Colonic mucosa (tissue), 4 donors: ENCODE results near the gene GJD2. TPM values are rescaled to one million over a fixed set of nuclear protein-coding genes. Genes with fewer than 3 reads are reported as not detected.

Experiments
- DNase-seq: peaks from one replicate; pipeline ENCODE4 v3.0.0-alpha.2; 2020
- H3K27ac ChIP-seq: fragments of 200-600 bp; one replicate; pipeline ENCODE4 v1.8.0; 2021
- H3K27me3 ChIP-seq: fragments of 200-600 bp; one replicate; pipeline ENCODE4 v1.8.0; 2021
- H3K36me3 ChIP-seq: fragments of 200-600 bp; one replicate; pipeline ENCODE4 v1.8.0; 2021
- H3K4me1 ChIP-seq: fragments of 200-600 bp; one replicate; pipeline ENCODE4 v1.8.0; 2021; ENCODE audit warnings: mild to moderate bottlenecking
- H3K4me3 ChIP-seq: fragments of 200-600 bp; one replicate; pipeline ENCODE4 v1.8.0; 2021
- H3K9ac ChIP-seq, 2 donors: one replicate each; pipeline ENCODE4 v1.7.0; 2013; ENCODE audit warnings: control low read depth in 2 of 2, low read depth in 2 of 2, low read length in 2 of 2
- H3K9me3 ChIP-seq: fragments of 200-600 bp; one replicate; pipeline ENCODE4 v1.8.0; 2021
- intact Hi-C: fragments of 100-400 bp; cut with DNase I; formaldehyde crosslinking; loops from one replicate; pipeline ENCODE4 v1.14.1; 2022
- total RNA-seq, 2 donors: library from RNA; stranded (reverse); fragmentation: NEBNext Ultra II Directional in 1 of 2; extraction: Animal tissue kit (Norgen Biotek cat#: 25700) in 1 of 2; gene quantifications; one replicate each; pipeline ENCODE4 v1.2.1, GENCODE V29; 2021
- TF ChIP-seq, protein P1 (sequence below): fragments of 200-600 bp; IDR thresholded peaks from one replicate; pipeline ENCODE4 v1.8.0; 2022; ENCODE audit warnings: antibody characterized with exemption, mild to moderate bottlenecking
- donor health status: healthy.
- donor health status: DM: no; HTN: no; CAD: no.
- donor health status: DM: no; HTN: no; CAD: no.

GJD2 gene
- total RNA-seq, 2 donors from 2014 or later = not detected

GRCh38 chr15:34732430-34732829 is 22.4 kb downstream of the GJD2 start:
- Histone ChIP-seq H3K27me3 (no peaks in the 10 kb centered on the region), H3K4me1 (no peaks in the 10 kb centered on the region), H3K27ac (no peak overlapping the region), H3K4me3 (no peak overlapping the region), H3K9ac (no peak overlapping the region), H3K9me3 (no peaks in the 10 kb centered on the region), H3K36me3 (no peaks in the 10 kb centered on the region)
- intact Hi-C loops = no loop called here
- DNase-seq = no peak
- TF ChIP-seq, protein P1, sequence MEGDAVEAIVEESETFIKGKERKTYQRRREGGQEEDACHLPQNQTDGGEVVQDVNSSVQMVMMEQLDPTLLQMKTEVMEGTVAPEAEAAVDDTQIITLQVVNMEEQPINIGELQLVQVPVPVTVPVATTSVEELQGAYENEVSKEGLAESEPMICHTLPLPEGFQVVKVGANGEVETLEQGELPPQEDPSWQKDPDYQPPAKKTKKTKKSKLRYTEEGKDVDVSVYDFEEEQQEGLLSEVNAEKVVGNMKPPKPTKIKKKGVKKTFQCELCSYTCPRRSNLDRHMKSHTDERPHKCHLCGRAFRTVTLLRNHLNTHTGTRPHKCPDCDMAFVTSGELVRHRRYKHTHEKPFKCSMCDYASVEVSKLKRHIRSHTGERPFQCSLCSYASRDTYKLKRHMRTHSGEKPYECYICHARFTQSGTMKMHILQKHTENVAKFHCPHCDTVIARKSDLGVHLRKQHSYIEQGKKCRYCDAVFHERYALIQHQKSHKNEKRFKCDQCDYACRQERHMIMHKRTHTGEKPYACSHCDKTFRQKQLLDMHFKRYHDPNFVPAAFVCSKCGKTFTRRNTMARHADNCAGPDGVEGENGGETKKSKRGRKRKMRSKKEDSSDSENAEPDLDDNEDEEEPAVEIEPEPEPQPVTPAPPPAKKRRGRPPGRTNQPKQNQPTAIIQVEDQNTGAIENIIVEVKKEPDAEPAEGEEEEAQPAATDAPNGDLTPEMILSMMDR = no peak

DNA sequence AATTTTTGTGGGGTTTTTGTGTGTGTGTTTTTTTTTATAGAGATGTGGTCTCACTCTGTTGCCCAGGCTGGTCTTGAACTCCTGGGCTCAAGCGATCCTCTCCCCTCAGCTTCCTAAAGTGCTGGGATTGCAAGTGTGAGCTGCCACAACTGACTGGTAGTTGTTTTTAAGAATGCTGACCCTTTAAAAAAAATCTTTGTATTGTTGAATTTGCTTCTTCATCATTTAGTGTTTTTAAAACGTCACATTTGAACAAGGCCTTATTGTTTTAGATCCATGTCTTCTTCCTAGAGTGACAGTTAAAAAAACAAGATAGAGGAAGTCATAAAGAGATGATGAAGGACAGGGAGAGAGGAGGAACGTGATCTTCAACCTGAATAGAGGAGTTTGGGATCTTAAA is 24.1 kb downstream of the GJD2 start:
- H3K27me3 ChIP-seq = no peaks in the 10 kb centered on the region
- no peak for DNase-seq
- H3K9ac ChIP-seq = no peak overlapping the region
- no peak overlapping the region for H3K27ac ChIP-seq
- H3K36me3 ChIP-seq = no peaks in the 10 kb centered on the region
- TF ChIP-seq, protein P1 = no peak
- intact Hi-C loops = no loop called here
- H3K9me3 ChIP-seq = no peaks in the 10 kb centered on the region
- H3K4me3 ChIP-seq = no peak overlapping the region
- H3K4me1 ChIP-seq = no peaks in the 10 kb centered on the region

DNA sequence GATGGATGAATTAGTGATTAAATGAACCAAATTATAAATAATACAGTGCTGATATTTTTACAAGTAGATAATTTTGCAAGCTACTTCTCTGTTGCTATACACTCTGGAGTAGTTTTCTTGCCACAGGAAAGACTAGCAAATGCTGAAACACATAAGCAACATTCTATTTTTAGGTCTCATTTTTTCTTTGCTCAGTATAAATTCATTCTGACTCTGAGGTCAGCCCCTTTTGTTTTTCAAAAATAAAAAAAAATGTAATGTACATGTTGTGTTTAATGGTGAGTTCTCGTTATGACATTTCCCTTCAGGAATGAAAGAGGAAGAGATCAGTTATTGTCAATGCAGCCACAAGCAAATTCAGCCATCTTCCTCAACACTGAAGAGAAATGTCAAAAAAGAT is 24.9 kb downstream of the GJD2 start:
- no peak overlapping the region for H3K4me3 ChIP-seq
- TF ChIP-seq, protein P1 = no peak
- H3K27ac ChIP-seq = no peak overlapping the region
- no peaks in the 10 kb centered on the region for H3K36me3 ChIP-seq
- intact Hi-C loops = no loop called here
- H3K4me1 ChIP-seq = no peaks in the 10 kb centered on the region
- no peak overlapping the region for H3K9ac ChIP-seq
- H3K27me3 ChIP-seq = no peaks in the 10 kb centered on the region
- no peaks in the 10 kb centered on the region for H3K9me3 ChIP-seq
- no peak for DNase-seq

GRCh38 chr15:34729056-34729455 is 25.7 kb downstream of the GJD2 start:
- intact Hi-C loops = no loop called here
- no peak overlapping the region for H3K4me3 ChIP-seq

GRCh38 chr15:34726406-34727100 is 28.2 kb downstream of the GJD2 start:
- Histone ChIP-seq H3K4me1 (no peaks in the 10 kb centered on the region), H3K9ac (no peak overlapping the region), H3K36me3 (no peaks in the 10 kb centered on the region), H3K27me3 (no peaks in the 10 kb centered on the region), H3K27ac (no peak overlapping the region), H3K4me3 (no peak overlapping the region), H3K9me3 (no peaks in the 10 kb centered on the region)
- intact Hi-C loops = no loop called here
- no peak for DNase-seq
- TF ChIP-seq, protein P1 = no peak

More at GRCh38 chr15:34729056-34729455, 25.7 kb downstream of the GJD2 start:
- H3K27ac ChIP-seq = no peak overlapping the region
- H3K4me1 ChIP-seq = no peaks in the 10 kb centered on the region
- H3K27me3 ChIP-seq = no peaks in the 10 kb centered on the region
- no peak overlapping the region for H3K9ac ChIP-seq
- DNase-seq = no peak
- no peaks in the 10 kb centered on the region for H3K36me3 ChIP-seq
- no peaks in the 10 kb centered on the region for H3K9me3 ChIP-seq
- TF ChIP-seq, protein P1 = no peak
